Astrocyte (in vitro differentiated cells and primary cell): ENCODE measurements around the gene CEMP1.

Source experiments
- CTCF ChIP-seq: IDR thresholded peaks from 2 replicates; pipeline ENCODE4 v1.5.1; 2011; ENCODE audit warnings: low read depth, mild to moderate bottlenecking, inconsistent platforms, low read length, moderate library complexity; ENCODE audit not compliant: insufficient read depth
- EZH2 ChIP-seq: IDR thresholded peaks from 2 replicates; pipeline ENCODE4 v1.6.1; 2012; ENCODE audit warnings: mild to moderate bottlenecking, low read length, inconsistent platforms; ENCODE audit not compliant: insufficient read depth

DNA sequence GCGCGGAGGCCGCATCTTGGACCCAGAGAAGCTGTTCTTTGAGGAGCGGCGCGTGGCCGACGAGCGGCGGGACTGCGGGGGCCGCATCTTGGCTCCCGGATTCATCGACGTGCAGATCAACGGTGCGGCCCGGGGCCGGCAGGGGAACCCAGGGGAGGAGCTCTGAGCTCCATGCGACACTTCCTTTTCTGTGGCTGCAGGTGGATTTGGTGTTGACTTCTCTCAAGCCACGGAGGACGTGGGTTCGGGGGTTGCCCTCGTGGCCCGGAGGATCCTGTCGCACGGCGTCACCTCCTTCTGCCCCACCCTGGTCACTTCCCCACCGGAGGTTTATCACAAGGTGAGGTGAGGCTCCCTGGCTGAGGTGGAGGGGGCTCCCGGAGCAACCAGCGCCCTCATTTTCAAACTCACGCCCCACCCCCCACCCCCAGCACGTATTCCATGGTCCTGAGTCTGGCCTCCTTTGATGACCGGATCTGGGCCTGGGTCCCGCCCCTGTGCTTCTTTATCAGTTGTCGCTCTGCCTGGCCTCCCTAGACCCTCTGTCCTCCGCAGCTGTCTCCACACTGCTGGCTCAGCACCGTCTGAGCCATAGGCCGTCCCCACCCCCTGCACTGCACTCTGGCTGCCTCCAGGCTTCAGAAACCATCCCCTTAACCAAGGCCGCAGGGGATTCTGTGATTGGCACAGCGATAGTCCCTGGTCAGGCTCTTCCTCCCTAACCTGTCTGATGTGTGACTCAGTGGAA is 10.2 kb downstream of the CEMP1 start:
- no peak for TF ChIP-seq EZH2
- no peak for TF ChIP-seq CTCF
